K562 (cell line): Measurements from ENCODE around the gene YBX1. TPM values are rescaled to one million over a fixed set of nuclear protein-coding genes. Genes with fewer than 3 reads are reported as not detected.

Experiments used
- E2F3 ChIP-seq: fragments of 250-450 bp; sonication (Bioruptor Pico); IDR thresholded peaks from 2 replicates; pipeline ENCODE4 v1.4.0; 2020; ENCODE audit warnings: mild to moderate bottlenecking
- FOSL1 ChIP-seq: fragments of 200-800 bp; sonication (Bioruptor generic); conservative IDR thresholded peaks from 2 replicates; pipeline ENCODE4 v1.6.1; 2016; ENCODE audit warnings: missing genetic modification characterization, missing compliant biosample characterization
- MYNN ChIP-seq, 2 experiments: sonication (generic); formaldehyde crosslinking in 1 of 2; IDR thresholded peaks; 2 replicates each; pipeline versions ENCODE4 v1.5.0 to v1.6.1; 2016 to 2020; ENCODE audit warnings: antibody characterized with exemption in 1 of 2, missing genetic modification reagents in 1 of 2
- NR3C1 ChIP-seq: sonication (generic); formaldehyde crosslinking; IDR thresholded peaks from 2 replicates; pipeline ENCODE4 v1.8.1; 2022; ENCODE audit warnings: missing genetic modification reagents
- SMARCA4 ChIP-seq: fragments of 450-650 bp; IDR thresholded peaks from 2 replicates; pipeline ENCODE4 v1.6.1; 2016
- XRCC4 ChIP-seq: IDR thresholded peaks from one replicate; pipeline ENCODE4 v1.6.1; 2011; ENCODE audit not compliant: insufficient read depth, insufficient read length; ENCODE audit errors: extremely low read depth
- ZNF586 ChIP-seq: fragments of 450-650 bp; formaldehyde crosslinking; conservative IDR thresholded peaks from 2 replicates; pipeline ENCODE4 v1.4.0; 2020; ENCODE audit warnings: mild to moderate bottlenecking, moderate library complexity
- polyA plus RNA-seq, 8 experiments: library from polyadenylated mRNA; depleted of rRNA in 4 of 8; stranded (reverse) in 5 of 8; unstranded in 3 of 8; fragments of >200 nt; fragmentation: Nextera tagmentation in 2 of 8; fragmentation: Illumina TruSeq in 1 of 8; extraction: Ambion mirVana in 2 of 8; extraction: Trizol in 1 of 8; gene quantifications; 2 replicates each; pipeline versions ENCODE4 v1.2.1 to v1.2.3, GENCODE V29; 2011 to 2014; ENCODE audit warnings: inconsistent platforms in 1 of 8, missing spikeins in 1 of 8
- total RNA-seq, 7 experiments: library from RNA; depleted of rRNA in 6 of 7; stranded (reverse); fragments of >200 nt in 6 of 7; fragmentation: Illumina TruSeq in 2 of 7; extraction: Trizol in 2 of 7; gene quantifications; 2 replicates each; pipeline versions ENCODE4 v1.2.1 to v1.2.3, GENCODE V29; 2011 to 2021; ENCODE audit warnings: low replicate concordance in 1 of 7
- TF ChIP-seq, protein P1 (sequence below): fragments of 450-650 bp; IDR thresholded peaks from 2 replicates; pipeline ENCODE4 v1.6.1; 2016; ENCODE audit warnings: low read depth
- TF ChIP-seq, protein P2 (sequence below): sonication (generic); formaldehyde crosslinking; IDR thresholded peaks from 2 replicates; pipeline ENCODE4 v1.8.0; 2023; ENCODE audit warnings: mild to moderate bottlenecking, missing genetic modification reagents
- TF ChIP-seq, protein P3 (sequence below), 3 experiments: fragments of 200-800 bp in 1 of 3; fragments of 250-450 bp in 1 of 3; fragments of 450-650 bp in 1 of 3; sonication (Bioruptor Pico) in 1 of 3; sonication (Bioruptor generic) in 1 of 3; formaldehyde crosslinking in 1 of 3; IDR thresholded peaks; 2 replicates each; pipeline versions ENCODE4 v1.6.1 to v1.8.0; 2016 to 2022; ENCODE audit warnings: mild to moderate bottlenecking in 2 of 3, missing genetic modification characterization in 2 of 3, missing compliant biosample characterization in 1 of 3, moderate library complexity in 1 of 3

Gene YBX1
- total and polyA plus RNA-seq, 9 of the 15 experiments (the other 6 are each of a cell fraction or from before 2014, with no cell fraction given): 363 to 1,955 (median 1,216) TPM

DNA sequence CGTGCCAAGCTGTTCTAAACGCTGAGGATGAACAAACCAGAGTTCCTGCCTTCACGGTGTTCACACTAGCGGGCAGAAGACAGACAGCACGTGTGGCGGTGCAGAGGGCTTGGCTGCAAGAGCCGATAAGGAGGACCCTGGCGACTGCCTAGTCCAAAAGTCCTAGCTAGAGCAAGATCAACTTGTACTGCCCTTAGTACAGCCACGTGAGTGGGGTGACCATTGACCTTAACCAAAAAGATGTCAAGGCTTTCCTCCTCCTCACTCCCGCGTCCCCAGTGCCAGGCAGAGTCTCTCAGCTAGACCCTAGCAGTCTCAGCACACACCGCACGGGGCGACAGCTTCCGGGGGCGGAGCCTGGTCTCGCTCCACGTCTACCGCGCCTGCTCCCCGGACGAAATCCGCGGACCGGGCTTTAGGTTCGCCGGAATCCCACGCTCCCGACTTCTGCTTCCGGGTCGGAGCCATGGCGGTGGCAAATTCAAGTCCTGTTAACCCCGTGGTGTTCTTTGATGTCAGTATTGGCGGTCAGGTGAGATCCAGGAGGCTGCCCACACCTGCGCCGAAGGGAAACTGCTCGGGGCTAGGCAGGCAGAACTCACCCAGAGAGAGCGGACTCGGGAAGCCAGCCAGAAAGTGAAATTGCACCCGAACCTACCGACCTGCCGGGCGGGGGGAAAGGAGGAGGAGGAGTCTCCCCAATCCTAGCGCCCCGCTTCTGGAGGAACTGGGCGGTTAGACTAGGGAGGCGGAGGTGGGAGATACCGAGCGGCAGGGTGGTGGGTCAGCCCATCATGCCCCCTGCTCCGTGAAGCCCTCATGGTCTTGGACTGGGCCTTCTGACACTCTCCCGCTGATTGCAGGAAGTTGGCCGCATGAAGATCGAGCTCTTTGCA, 24.0 kb upstream of the YBX1 start, which contains the start of gene PPIH (continued):
- TF ChIP-seq, protein P1, sequence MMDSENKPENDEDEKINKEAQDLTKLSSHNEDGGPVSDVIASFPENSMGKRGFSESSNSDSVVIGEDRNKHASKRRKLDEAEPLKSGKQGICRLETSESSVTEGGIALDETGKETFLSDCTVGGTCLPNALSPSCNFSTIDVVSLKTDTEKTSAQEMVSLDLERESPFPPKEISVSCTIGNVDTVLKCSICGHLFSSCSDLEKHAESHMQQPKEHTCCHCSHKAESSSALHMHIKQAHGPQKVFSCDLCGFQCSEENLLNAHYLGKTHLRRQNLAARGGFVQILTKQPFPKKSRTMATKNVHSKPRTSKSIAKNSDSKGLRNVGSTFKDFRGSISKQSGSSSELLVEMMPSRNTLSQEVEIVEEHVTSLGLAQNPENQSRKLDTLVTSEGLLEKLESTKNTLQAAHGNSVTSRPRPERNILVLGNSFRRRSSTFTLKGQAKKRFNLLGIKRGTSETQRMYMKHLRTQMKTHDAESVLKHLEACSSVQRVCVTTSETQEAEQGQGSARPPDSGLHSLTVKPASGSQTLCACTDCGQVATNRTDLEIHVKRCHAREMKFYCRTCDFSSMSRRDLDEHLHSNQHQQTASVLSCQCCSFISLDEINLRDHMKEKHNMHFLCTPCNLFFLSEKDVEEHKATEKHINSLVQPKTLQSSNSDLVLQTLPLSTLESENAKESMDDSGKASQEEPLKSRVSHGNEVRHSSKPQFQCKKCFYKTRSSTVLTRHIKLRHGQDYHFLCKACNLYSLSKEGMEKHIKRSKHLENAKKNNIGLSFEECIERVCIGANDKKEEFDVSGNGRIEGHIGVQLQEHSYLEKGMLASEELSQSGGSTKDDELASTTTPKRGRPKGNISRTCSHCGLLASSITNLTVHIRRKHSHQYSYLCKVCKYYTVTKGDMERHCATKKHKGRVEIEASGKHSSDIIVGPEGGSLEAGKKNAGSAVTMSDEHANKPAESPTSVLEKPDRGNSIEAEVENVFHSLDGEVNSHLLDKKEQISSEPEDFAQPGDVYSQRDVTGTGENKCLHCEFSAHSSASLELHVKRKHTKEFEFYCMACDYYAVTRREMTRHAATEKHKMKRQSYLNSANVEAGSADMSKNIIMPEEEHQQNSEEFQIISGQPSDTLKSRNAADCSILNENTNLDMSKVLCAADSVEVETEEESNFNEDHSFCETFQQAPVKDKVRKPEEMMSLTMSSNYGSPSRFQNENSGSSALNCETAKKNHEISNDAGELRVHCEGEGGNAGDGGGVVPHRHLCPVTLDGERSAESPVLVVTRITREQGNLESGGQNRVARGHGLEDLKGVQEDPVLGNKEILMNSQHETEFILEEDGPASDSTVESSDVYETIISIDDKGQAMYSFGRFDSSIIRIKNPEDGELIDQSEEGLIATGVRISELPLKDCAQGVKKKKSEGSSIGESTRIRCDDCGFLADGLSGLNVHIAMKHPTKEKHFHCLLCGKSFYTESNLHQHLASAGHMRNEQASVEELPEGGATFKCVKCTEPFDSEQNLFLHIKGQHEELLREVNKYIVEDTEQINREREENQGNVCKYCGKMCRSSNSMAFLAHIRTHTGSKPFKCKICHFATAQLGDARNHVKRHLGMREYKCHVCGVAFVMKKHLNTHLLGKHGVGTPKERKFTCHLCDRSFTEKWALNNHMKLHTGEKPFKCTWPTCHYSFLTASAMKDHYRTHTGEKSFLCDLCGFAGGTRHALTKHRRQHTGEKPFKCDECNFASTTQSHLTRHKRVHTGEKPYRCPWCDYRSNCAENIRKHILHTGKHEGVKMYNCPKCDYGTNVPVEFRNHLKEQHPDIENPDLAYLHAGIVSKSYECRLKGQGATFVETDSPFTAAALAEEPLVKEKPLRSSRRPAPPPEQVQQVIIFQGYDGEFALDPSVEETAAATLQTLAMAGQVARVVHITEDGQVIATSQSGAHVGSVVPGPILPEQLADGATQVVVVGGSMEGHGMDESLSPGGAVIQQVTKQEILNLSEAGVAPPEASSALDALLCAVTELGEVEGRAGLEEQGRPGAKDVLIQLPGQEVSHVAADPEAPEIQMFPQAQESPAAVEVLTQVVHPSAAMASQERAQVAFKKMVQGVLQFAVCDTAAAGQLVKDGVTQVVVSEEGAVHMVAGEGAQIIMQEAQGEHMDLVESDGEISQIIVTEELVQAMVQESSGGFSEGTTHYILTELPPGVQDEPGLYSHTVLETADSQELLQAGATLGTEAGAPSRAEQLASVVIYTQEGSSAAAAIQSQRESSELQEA: no peak
- TF ChIP-seq MYNN (IDR thresholded peaks at IDR 0.05) (peak; percentile 71), MYNN (CRISPR knock-in tag; IDR thresholded peaks at IDR 0.05) (no peak), FOSL1 (tag) (no peak), SMARCA4 (peak; percentile 66; the same call in 1 of the 2 replicates), XRCC4 (no peak), NR3C1 (CRISPR knock-in tag) (no peak), ZNF586 (CRISPR knock-in tag) (no peak), E2F3 (CRISPR knock-in tag) (peak; percentile 67; the same call in 1 of the 2 replicates)
- TF ChIP-seq, protein P2, sequence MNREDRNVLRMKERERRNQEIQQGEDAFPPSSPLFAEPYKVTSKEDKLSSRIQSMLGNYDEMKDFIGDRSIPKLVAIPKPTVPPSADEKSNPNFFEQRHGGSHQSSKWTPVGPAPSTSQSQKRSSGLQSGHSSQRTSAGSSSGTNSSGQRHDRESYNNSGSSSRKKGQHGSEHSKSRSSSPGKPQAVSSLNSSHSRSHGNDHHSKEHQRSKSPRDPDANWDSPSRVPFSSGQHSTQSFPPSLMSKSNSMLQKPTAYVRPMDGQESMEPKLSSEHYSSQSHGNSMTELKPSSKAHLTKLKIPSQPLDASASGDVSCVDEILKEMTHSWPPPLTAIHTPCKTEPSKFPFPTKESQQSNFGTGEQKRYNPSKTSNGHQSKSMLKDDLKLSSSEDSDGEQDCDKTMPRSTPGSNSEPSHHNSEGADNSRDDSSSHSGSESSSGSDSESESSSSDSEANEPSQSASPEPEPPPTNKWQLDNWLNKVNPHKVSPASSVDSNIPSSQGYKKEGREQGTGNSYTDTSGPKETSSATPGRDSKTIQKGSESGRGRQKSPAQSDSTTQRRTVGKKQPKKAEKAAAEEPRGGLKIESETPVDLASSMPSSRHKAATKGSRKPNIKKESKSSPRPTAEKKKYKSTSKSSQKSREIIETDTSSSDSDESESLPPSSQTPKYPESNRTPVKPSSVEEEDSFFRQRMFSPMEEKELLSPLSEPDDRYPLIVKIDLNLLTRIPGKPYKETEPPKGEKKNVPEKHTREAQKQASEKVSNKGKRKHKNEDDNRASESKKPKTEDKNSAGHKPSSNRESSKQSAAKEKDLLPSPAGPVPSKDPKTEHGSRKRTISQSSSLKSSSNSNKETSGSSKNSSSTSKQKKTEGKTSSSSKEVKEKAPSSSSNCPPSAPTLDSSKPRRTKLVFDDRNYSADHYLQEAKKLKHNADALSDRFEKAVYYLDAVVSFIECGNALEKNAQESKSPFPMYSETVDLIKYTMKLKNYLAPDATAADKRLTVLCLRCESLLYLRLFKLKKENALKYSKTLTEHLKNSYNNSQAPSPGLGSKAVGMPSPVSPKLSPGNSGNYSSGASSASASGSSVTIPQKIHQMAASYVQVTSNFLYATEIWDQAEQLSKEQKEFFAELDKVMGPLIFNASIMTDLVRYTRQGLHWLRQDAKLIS (CRISPR knock-in tag): peak; percentile 59; the same call in 1 of the 2 replicates
- TF ChIP-seq, protein P3, sequence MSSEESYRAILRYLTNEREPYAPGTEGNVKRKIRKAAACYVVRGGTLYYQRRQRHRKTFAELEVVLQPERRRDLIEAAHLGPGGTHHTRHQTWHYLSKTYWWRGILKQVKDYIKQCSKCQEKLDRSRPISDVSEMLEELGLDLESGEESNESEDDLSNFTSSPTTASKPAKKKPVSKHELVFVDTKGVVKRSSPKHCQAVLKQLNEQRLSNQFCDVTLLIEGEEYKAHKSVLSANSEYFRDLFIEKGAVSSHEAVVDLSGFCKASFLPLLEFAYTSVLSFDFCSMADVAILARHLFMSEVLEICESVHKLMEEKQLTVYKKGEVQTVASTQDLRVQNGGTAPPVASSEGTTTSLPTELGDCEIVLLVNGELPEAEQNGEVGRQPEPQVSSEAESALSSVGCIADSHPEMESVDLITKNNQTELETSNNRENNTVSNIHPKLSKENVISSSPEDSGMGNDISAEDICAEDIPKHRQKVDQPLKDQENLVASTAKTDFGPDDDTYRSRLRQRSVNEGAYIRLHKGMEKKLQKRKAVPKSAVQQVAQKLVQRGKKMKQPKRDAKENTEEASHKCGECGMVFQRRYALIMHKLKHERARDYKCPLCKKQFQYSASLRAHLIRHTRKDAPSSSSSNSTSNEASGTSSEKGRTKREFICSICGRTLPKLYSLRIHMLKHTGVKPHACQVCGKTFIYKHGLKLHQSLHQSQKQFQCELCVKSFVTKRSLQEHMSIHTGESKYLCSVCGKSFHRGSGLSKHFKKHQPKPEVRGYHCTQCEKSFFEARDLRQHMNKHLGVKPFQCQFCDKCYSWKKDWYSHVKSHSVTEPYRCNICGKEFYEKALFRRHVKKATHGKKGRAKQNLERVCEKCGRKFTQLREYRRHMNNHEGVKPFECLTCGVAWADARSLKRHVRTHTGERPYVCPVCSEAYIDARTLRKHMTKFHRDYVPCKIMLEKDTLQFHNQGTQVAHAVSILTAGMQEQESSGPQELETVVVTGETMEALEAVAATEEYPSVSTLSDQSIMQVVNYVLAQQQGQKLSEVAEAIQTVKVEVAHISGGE (CRISPR knock-in tag; IDR thresholded peaks at IDR 0.05): peak in 2 of 3 experiments; percentile 84 to 97; a peak in 4 of 6 replicates
